GM03348 (cell line): ENCODE data around the gene OSBPL1A.

Experiments
- DNase-seq: peaks from one replicate; pipeline ENCODE4 v3.0.0; 2012; ENCODE audit warnings: low spot score

Gene OSBPL1A

DNA sequence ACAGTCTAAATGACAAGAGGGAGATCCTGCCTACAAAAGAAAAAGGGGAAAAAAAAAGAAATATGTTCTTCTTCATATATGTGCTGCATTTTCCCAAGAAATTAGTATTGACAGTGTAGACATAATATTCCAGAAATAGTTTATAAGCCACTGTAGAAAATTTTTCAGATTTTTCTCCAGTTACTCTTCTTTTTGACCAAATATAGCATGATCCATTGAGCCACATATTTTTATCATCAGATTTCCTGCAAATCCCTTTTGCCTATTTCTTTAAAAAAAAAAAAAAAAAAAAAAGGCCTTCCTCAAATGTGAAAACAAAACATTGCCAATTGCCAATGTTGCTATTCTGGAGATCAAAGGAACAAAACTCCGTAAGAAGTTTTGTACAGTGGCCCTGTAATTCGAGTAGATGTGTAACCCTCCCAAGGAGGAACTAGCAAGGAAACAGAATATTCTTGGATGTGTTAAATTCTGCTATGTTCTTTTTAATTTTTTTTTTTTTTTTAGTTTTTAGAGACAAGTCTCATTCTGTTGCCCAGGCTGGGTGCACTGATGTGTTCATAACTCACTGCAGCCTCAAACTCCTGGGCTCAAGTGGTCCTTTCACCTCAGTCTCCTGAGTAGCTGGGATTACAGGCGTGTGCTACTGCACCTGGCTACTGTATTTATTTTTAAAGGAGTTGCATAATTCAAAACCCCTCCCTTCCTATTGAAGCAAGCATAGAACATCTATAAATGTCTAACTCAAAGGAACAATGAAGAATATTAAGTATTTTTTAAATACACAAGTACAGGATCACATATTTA is 271.3 kb downstream of the OSBPL1A start:
- peak; percentile 47 for DNase-seq

DNA sequence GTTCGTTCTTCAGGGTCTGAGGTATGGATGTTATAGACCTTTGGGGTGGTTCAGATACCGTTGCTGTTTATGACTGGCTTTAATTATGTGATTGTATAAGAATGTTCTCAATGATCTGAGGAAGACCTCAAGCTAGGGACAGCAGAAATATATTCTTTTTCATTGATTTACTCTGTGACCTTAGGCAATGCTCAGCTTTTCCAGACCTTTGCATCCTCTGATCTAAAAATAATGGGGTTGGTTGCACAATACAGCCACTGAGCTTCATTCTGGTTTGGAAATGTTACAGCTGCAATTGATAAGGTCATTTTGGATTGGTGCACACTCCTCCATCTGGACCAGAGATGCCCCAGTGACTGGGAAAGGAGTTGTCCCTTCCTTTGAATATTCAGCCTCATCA is 276.0 kb downstream of the OSBPL1A start:
- DNase-seq, result no peak

DNA sequence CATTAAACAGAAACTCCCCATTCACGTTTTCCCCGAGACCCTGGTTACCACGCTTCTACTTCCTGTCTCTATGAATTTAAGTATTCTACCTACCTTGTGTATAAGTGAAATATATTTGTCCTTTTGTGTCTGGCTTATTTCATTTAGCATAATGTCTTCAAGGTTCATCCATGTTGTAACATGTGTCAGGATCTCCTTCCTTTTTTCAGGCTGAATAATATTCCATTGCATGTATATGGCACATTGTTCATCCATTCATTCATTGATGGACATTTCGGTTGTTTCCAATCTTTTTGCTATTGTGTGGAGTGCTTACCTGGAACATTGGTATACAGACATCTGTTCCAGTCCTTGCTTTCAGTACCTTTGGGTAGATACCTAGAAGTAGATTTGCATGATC is 276.9 kb downstream of the OSBPL1A start:
- DNase-seq, result no peak

DNA sequence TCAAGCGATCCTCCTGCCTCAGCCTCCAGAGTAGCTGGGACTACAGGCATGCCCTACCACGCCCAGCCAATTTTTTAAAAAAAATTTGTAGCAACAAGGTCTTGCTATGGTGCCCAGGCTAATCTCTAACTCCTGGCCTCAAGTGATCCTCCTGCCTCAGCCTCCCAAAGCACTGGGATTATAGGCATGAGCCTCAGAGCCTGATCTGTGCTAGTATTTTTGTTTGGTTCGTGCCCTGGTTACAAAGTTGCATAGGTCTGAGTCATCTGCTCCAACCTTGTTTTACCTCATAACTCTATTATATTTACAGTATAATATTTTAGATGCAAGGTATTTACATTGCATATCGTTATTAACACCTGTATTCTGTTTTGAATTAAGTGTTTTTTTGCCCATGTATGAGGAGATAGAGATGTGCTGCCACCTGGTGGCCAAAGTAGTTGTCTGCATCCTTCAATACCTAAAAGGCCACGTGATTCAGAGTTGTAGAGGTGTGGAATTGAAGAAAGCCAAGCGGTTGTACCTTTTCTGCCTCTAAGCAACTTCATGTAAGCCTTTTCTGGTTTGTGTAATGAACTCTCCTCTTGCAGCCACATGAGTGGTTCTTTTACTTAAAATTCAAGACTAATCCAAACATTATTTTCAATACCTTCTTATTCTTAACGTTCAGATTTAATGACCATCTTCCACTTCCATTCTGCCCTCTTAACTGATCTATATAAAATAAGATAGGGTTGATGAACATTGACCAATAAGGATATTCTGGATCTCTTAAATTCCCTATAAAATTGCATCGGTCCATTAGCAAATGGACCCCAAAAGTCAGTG is 278.7 kb downstream of the OSBPL1A start:
- DNase-seq, result peak; percentile 69

DNA sequence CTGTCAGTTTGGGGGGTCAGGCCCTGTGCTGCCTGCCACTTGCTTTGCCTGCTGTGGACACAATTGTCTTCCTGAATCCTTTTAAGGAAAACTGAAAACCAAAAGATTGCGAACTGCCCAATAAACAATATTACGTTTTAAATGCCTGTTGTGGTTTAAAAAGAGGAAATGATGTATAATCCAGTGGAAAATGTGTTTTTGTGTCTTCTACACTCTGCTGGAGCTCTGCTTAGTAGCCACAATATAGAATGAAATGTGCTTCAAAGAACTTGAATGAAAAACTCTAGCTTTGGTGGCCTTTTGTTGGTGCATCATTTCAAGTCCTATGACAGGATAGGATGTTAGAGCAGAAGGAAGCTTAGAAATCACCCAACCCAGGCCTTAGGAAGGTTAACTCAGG is 282.0 kb downstream of the OSBPL1A start:
- DNase-seq, result no peak

DNA sequence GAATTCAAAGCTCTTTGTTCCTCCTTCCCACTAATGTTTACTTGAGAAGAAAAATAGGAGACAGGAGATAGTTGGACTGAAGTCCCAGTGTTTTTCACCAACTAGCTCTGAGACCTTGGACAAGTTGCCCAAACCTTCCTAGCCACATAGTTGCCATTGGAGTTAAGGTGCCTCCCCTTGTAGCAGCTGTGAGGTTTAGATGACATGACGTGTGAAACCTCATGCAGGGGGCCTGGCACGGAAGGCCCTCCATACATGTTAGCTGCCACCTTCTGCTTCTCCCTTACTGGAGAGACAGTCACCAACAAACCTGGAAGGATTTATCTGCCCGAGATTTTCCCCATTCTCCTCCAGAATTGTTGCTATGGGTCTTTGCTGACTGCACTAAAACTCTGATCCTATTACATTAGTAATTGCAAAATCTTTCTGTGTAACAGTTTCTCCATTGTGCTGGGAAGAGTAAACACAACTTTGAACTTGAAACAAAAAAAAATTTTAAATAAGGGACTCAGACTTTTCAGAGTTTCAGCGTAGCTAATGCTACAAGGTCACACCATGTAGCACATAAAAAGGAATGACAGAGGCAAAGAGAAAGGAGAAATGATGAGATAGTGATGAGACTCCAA is 282.6 kb downstream of the OSBPL1A start:
- no peak for DNase-seq

DNA sequence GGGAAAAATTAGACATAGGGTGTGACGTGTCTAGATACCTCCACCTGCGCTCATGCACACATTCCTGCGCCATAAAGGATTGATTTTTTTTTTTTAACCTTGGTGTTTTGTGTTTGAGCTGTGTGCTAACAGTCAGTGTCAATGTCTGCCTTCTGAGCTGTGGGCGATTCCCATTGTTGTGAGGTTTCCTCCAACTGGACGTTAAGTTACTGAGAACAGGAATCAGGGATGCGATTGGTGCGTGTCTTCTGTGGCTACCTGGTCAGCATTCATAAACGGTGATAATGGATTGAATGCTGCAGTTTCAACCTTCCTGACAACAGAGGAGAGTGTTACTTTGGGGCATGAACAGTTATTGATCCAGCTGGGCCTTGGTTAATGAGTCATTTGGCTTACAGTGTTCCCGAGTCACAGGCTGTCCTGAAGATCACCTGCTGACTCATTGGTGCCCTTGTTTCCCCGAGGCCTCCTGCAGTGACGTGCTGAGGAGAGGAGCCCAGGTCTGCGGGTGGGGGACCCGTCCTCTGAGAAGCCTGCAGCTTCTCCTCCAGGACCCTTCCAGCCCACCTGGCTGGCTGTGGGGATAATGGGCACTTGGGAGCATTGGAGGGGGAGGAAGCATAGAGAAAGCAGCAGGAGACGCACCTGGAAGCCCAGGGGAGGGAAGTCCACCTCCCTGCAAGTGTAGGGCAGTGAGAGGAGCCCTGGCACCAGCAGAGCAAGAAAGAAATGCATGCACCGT is 284.6 kb downstream of the OSBPL1A start:
- no peak for DNase-seq

DNA sequence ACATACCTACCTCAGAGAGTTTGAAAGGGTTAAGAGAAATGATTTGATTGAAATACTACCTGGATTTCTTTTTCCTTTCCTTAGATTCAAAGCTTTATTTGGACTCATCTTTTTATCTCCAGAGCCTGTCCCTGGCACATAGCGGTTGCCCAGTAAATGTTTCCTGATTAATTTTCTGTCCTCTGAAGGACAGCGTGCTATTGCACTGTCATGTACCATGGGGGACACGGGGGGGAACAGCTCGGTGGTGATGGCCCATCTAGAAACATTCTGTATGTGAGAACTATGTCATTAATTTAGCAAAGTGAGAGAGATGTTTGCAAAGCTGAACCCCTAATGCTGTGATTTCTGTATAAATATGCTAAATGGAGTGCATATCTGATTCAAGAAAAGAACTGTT is 285.2 kb downstream of the OSBPL1A start:
- no peak for DNase-seq
